NT2/D1 (cell line): ENCODE results near the gene CDYL2.

Experiments
- SUZ12 ChIP-seq: IDR thresholded peaks from 2 replicates; pipeline ENCODE4 v1.6.1; 2011; ENCODE audit not compliant: insufficient read length, insufficient read depth; ENCODE audit errors: extremely low read depth
- ZNF274 ChIP-seq: IDR thresholded peaks from 2 replicates; pipeline ENCODE4 v1.6.1; 2011; ENCODE audit warnings: mild to moderate bottlenecking, low read depth, low read length

DNA sequence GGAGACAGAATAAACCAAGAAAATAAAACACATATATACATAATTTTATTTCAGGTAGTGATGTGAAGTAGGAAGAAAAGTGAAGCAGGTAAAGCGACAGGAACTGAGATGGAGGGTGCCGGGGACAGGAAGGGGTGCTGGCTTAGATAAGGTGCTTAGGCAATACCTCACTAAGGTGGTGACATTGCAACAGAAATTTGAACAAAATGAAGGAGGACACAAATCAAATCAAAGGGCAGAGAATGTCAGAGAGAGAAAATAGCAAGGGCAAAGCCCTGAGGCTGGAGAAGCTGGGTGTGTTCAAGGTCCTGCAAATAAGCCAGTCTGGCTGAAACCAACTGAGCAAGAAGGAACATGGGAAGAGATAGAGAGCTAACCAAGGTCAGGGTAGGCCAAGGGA is 5.0 kb upstream of the CDYL2 start:
- TF ChIP-seq SUZ12 (no peak), ZNF274 (no peak)
